SK-N-SH (cell line): ENCODE results near the gene COPE. TPM values are rescaled to one million over a fixed set of nuclear protein-coding genes. Genes with fewer than 3 reads are reported as not detected.

Source experiments
- CTCF ChIA-PET: fragments of 300-600, 350-600 bp; formaldehyde crosslinking; extraction: SDS; loops from one replicate; lab custom pipeline; 2021; lab: Yijun Ruan, JAX
- POLR2A ChIA-PET: fragments of 350-600 bp; sonication (Branson Sonifier 250); formaldehyde crosslinking; extraction: SDS; loops from one replicate; lab custom pipeline; 2020; ENCODE audit warnings: antibody characterized with exemption, inconsistent platforms; lab: Yijun Ruan, JAX
- DNase-seq: peaks from one replicate; pipeline ENCODE4 v3.0.0; 2012
- H2AFZ ChIP-seq: fragments of 200-600 bp; sonication (generic); 2 replicates; pipeline ENCODE4 v1.8.1; 2016; ENCODE audit warnings: antibody characterized with exemption, mild to moderate bottlenecking, low read depth
- H3F3A ChIP-seq: fragments of 200-600 bp; sonication (generic); replicated peaks from 2 replicates; pipeline ENCODE3; 2016; ENCODE audit warnings: antibody characterized with exemption, mild to moderate bottlenecking; ENCODE audit not compliant: insufficient read depth
- H3K27ac ChIP-seq, 2 experiments: fragments of 200-500 bp in 1 of 2; fragments of 200-600 bp in 1 of 2; sonication (Bioruptor generic) in 1 of 2; sonication (generic), shearing (Covaris generic) in 1 of 2; 2 replicates each; pipeline versions ENCODE4 v1.5.1 to v1.6.1; 2014 to 2016; ENCODE audit warnings: low read depth in 2 of 2, inconsistent platforms in 1 of 2, low read length in 1 of 2, mild to moderate bottlenecking in 1 of 2, mixed read lengths in 1 of 2
- H3K27me3 ChIP-seq: fragments of 200-600 bp; sonication (generic), shearing (Covaris generic); 2 replicates; pipeline ENCODE4 v1.6.1; 2016; ENCODE audit warnings: mixed run types; ENCODE audit not compliant: insufficient read depth
- H3K36me3 ChIP-seq, 2 experiments: fragments of 200-500 bp in 1 of 2; fragments of 200-600 bp in 1 of 2; sonication (Bioruptor generic) in 1 of 2; sonication (generic) in 1 of 2; replicated peaks in 1 of 2; 2 replicates each; pipeline versions ENCODE3 to v1.5.1; 2014 to 2016; ENCODE audit warnings: low read length in 1 of 2, mild to moderate bottlenecking in 1 of 2; ENCODE audit not compliant: insufficient read depth in 2 of 2, control insufficient read depth in 1 of 2
- H3K4me1 ChIP-seq, 2 experiments: fragments of 200-500 bp in 1 of 2; fragments of 200-600 bp in 1 of 2; sonication (Bioruptor generic) in 1 of 2; sonication (generic), shearing (Covaris generic) in 1 of 2; 2 replicates each; pipeline versions ENCODE4 v1.5.1 to v1.6.1; 2014 to 2016; ENCODE audit warnings: low read depth in 1 of 2, low read length in 1 of 2, mixed run types in 1 of 2; ENCODE audit not compliant: insufficient read depth in 2 of 2, control insufficient read depth in 1 of 2
- H3K4me2 ChIP-seq: fragments of 200-600 bp; sonication (generic), shearing (Covaris generic); 2 replicates; pipeline ENCODE4 v1.6.1; 2017; ENCODE audit warnings: mixed run types
- H3K4me3 ChIP-seq, 2 experiments: fragments of 200-500 bp in 1 of 2; fragments of 200-600 bp in 1 of 2; sonication (Bioruptor generic) in 1 of 2; sonication (generic), shearing (Covaris generic) in 1 of 2; 2 replicates each; pipeline versions ENCODE4 v1.5.1 to v1.8.1; 2014 to 2016; ENCODE audit warnings: low read depth in 2 of 2, inconsistent platforms in 1 of 2, low read length in 1 of 2, mild to moderate bottlenecking in 1 of 2, mixed read lengths in 1 of 2, moderate library complexity in 1 of 2
- H3K79me2 ChIP-seq: fragments of 200-600 bp; sonication (generic); 2 replicates; pipeline ENCODE4 v1.8.1; 2017; ENCODE audit warnings: mild to moderate bottlenecking; ENCODE audit not compliant: insufficient read depth
- H3K9ac ChIP-seq: fragments of 200-600 bp; sonication (generic); 2 replicates; pipeline ENCODE4 v1.6.1; 2017; ENCODE audit warnings: mixed run types
- H3K9me2 ChIP-seq: fragments of 200-600 bp; sonication (generic); 2 replicates; pipeline ENCODE4 v1.6.1; 2017; ENCODE audit warnings: mixed run types
- H3K9me3 ChIP-seq: fragments of 200-600 bp; sonication (generic); 2 replicates; pipeline ENCODE4 v1.6.1; 2017; ENCODE audit warnings: mixed run types, mild to moderate bottlenecking, moderate library complexity
- H4K20me1 ChIP-seq: fragments of 200-600 bp; sonication (generic); 2 replicates; pipeline ENCODE4 v1.6.1; 2017; ENCODE audit warnings: mild to moderate bottlenecking, mixed run types; ENCODE audit not compliant: insufficient read depth
- EP300 ChIP-seq, 2 experiments: IDR thresholded peaks; 2 replicates each; pipeline versions ENCODE4 v1.4.0 to v1.6.1; 2012; ENCODE audit warnings: borderline replicate concordance in 1 of 2, low read depth in 1 of 2, low read length in 1 of 2
- EZH2phosphoT487 ChIP-seq: fragments of 200-600 bp; sonication (generic); IDR thresholded peaks from 2 replicates; pipeline ENCODE4 v1.6.1; 2017; ENCODE audit warnings: low read depth, mixed run types, mild to moderate bottlenecking, antibody characterized with exemption, moderate library complexity, borderline replicate concordance
- FOSL2 ChIP-seq: IDR thresholded peaks from 2 replicates; pipeline ENCODE4 v1.4.0; 2012; ENCODE audit warnings: low read depth, mild to moderate bottlenecking, moderate library complexity, borderline replicate concordance
- FOXM1 ChIP-seq: IDR thresholded peaks from 2 replicates; pipeline ENCODE4 v1.4.0; 2012; ENCODE audit warnings: low read depth, mild to moderate bottlenecking
- GATA2 ChIP-seq: sonication (generic); formaldehyde crosslinking; IDR thresholded peaks from 2 replicates; pipeline ENCODE4 v1.5.0; 2020; ENCODE audit warnings: mild to moderate bottlenecking, missing genetic modification reagents
- IRF3 ChIP-seq: fragments of 150-350 bp; IDR thresholded peaks from 2 replicates; pipeline ENCODE4 v1.6.1; 2016; ENCODE audit warnings: mild to moderate bottlenecking, low read depth, low read length
- MAX ChIP-seq: IDR thresholded peaks from 2 replicates; pipeline ENCODE4 v1.4.0; 2012; ENCODE audit warnings: low read depth
- MEF2A ChIP-seq: IDR thresholded peaks from 2 replicates; pipeline ENCODE4 v1.4.0; 2012; ENCODE audit warnings: low read depth, borderline replicate concordance
- MXI1 ChIP-seq: IDR thresholded peaks from 2 replicates; pipeline ENCODE4 v1.6.1; 2012; ENCODE audit warnings: mild to moderate bottlenecking, low read depth, low read length, improper control_type of control experiment
- NRF1 ChIP-seq: IDR thresholded peaks from 2 replicates; pipeline ENCODE4 v1.6.1; 2012; ENCODE audit warnings: low read depth, mild to moderate bottlenecking, low read length
- PBX3 ChIP-seq: IDR thresholded peaks from 2 replicates; pipeline ENCODE4; 2012
- RAD21 ChIP-seq: IDR thresholded peaks from 2 replicates; pipeline ENCODE4 v1.6.1; 2012; ENCODE audit warnings: mild to moderate bottlenecking, low read length
- RXRA ChIP-seq: IDR thresholded peaks from 2 replicates; pipeline ENCODE4 v1.4.0; 2012; ENCODE audit warnings: low read depth, mild to moderate bottlenecking, borderline replicate concordance
- SIN3A ChIP-seq: IDR thresholded peaks from 2 replicates; pipeline ENCODE4 v1.6.1; 2012; ENCODE audit warnings: low read depth, mild to moderate bottlenecking, low read length, moderate library complexity, borderline replicate concordance
- TAF1 ChIP-seq: IDR thresholded peaks from 2 replicates; pipeline ENCODE4 v1.6.1; 2012; ENCODE audit warnings: low read depth, mild to moderate bottlenecking, low read length, moderate library complexity, borderline replicate concordance
- TEAD4 ChIP-seq: IDR thresholded peaks from 2 replicates; pipeline ENCODE4 v1.4.0; 2012; ENCODE audit warnings: mild to moderate bottlenecking, borderline replicate concordance; ENCODE audit not compliant: insufficient read depth
- USF1 ChIP-seq: IDR thresholded peaks from 2 replicates; pipeline ENCODE4 v1.4.0; 2012; ENCODE audit warnings: low read depth, borderline replicate concordance
- USF2 ChIP-seq: fragments of 150-350 bp; IDR thresholded peaks from 2 replicates; pipeline ENCODE4 v1.6.1; 2017; ENCODE audit warnings: antibody characterized with exemption, low read length, low read depth, borderline replicate concordance
- WGBS: methylation state at CpG from one replicate; pipeline ENCODE4 v1.1.6; 2017; ENCODE audit warnings: low lambda C conversion rate; 5-methylcytosine and 5-hydroxymethylcytosine counted together
- polyA plus RNA-seq, 3 experiments: library from polyadenylated mRNA; depleted of rRNA; stranded (reverse); fragments of >200 nt; gene quantifications; 2 replicates each; pipeline ENCODE4 v1.2.3, GENCODE V29; 2012

The COPE gene
- polyA plus RNA-seq, 1 of the 3 experiments (the other 2 are of a cell fraction): 450 TPM

GRCh38 chr19:18912933-18913332, 6.3 kb downstream of the COPE start:
- no peaks in the 10 kb centered on the region for H3K9me2 ChIP-seq
- no peaks in the 10 kb centered on the region for H3F3A ChIP-seq
- H3K9ac ChIP-seq: no peak overlapping the region
- no peaks in the 10 kb centered on the region for H3K27me3 ChIP-seq
- H4K20me1 ChIP-seq: peaks cover 59% of the 10 kb centered on the region
- H3K4me2 ChIP-seq: no peak overlapping the region
- peaks cover 33 to 39% of the 10 kb centered on the region in 2 experiments for H3K36me3 ChIP-seq
- peaks cover 66% of the 10 kb centered on the region for H3K79me2 ChIP-seq
- peaks cover 2 to 5% of the 10 kb centered on the region in 2 experiments; a peak in 2 of 4 replicates for H3K4me1 ChIP-seq
- H3K27ac ChIP-seq: no peak overlapping the region
- TF ChIP-seq EZH2phosphoT487 (no peak), EP300 (IDR thresholded peaks at IDR 0.05; ENCODE audit: borderline replicate concordance in 1 of 2, low read depth in 1 of 2, low read length in 1 of 2) (no peak), FOXM1 (no peak), SIN3A (no peak), USF1 (no peak)
- no CpG with 5 or more reads among the region's 14 CpGs for WGBS
- no peak for DNase-seq
- CTCF ChIA-PET: interaction anchor here (0.8 to 1.9 kb wide), 3 partner anchors 17 to 74 kb away, joined by 4 to 7 read pairs (median 5); partner anchors contain the start of gene CERS1
- no peaks in the 10 kb centered on the region for H3K9me3 ChIP-seq
- POLR2A ChIA-PET: no interaction called here
- H3K4me3 ChIP-seq: no peak overlapping the region
- H2AFZ ChIP-seq: no peak overlapping the region

GRCh38 chr19:18910801-18911436, 8.3 kb downstream of the COPE start:
- TF ChIP-seq TAF1 (no peak), USF1 (no peak), USF2 (no peak), RXRA (no peak), TEAD4 (no peak), RAD21 (no peak), NRF1 (no peak), PBX3 (no peak), MAX (no peak), MXI1 (no peak), SIN3A (no peak), FOSL2 (no peak), MEF2A (no peak), IRF3 (no peak), EZH2phosphoT487 (no peak), GATA2 (no peak), FOXM1 (no peak)
- Histone ChIP-seq H4K20me1 (peaks cover 44% of the 10 kb centered on the region), H3K4me3 (no peak overlapping the region), H3K9me3 (no peaks in the 10 kb centered on the region), H2AFZ (no peak overlapping the region), H3F3A (no peaks in the 10 kb centered on the region), H3K79me2 (peaks cover 46% of the 10 kb centered on the region), H3K9me2 (no peaks in the 10 kb centered on the region), H3K27me3 (no peaks in the 10 kb centered on the region), H3K4me2 (no peak overlapping the region), H3K4me1 (no peaks in the 10 kb centered on the region; a peak in 1 of 4 replicates), H3K36me3 (peaks cover 33 to 51% of the 10 kb centered on the region in 2 experiments), H3K27ac (no peak overlapping the region), H3K9ac (no peak overlapping the region)
- ChIA-PET CTCF (interaction anchor here (4.1 kb wide), 1 partner anchor 16 kb away, joined by 22 read pairs; the partner anchor contains the start of gene CERS1), POLR2A (interaction anchor here (0.8 kb wide), 1 partner anchor 8 kb away, joined by 4 read pairs; the partner anchor contains the start of genes COPE and DDX49)
- DNase-seq: no peak
- 100% methylated on average over 2 of the region's 19 CpGs for WGBS
